ENCODE measurements around the gene FAM151B.

FAM151B gene

GRCh38 chr5:80569961-80570786 is 82.3 kb downstream of the FAM151B start, which contains the start of gene ANKRD34B:
Gene ANKRD34B (minus strand): TSS chr5:80570280. CDS start chr5:80560019, 10,261 bp downstream.
- H3K18ac ChIP-seq (ENCODE audit: low read length), result no peak within 1 kb of the TSS
- no peaks in the 10 kb centered on the region for H3K79me2 ChIP-seq (ENCODE audit: control insufficient read depth, insufficient read depth, low read length, poor library complexity)
- H4K91ac ChIP-seq (ENCODE audit: low read depth, low read length), result no peak within 1 kb of the TSS
- no peak within 1 kb of the TSS for H3K23ac ChIP-seq (ENCODE audit: low read length)
- peak within 1 kb of the TSS; percentile 68 for H3K4me3 ChIP-seq (ENCODE audit: low read depth, low read length)
- no peak within 1 kb of the TSS for H2AK5ac ChIP-seq (ENCODE audit: low read length)
- peaks cover 29% of the 10 kb centered on the region for H3K27me3 ChIP-seq (ENCODE audit: insufficient read depth, low read length)
- peaks cover 10 to 12% of the 10 kb centered on the region in 2 experiments for H3K4me1 ChIP-seq (ENCODE audit: control insufficient read depth in 1 of 2, insufficient read depth in 2 of 2, low read length in 2 of 2)
- H2BK5ac ChIP-seq (ENCODE audit: low read depth, low read length, poor library complexity), result no peak within 1 kb of the TSS
- H3K36me3 ChIP-seq (ENCODE audit: control insufficient read depth in 1 of 2, insufficient read depth in 2 of 2, low read length in 2 of 2), result no peaks in the 10 kb centered on the region
- no peak within 1 kb of the TSS for H4K12ac ChIP-seq (ENCODE audit: low read depth, low read length)
- no peak within 1 kb of the TSS for H4K8ac ChIP-seq (ENCODE audit: low read depth, low read length)
- H2BK120ac ChIP-seq (ENCODE audit: insufficient read depth, low read length, poor library complexity), result no peak within 1 kb of the TSS
- no peak within 1 kb of the TSS for H3K14ac ChIP-seq (ENCODE audit: low read length)
- DNase-seq, result peak in 1 of 2 donors; percentile 14
- no peak within 1 kb of the TSS for H3K4ac ChIP-seq (ENCODE audit: low read depth, low read length)
- WGBS (ENCODE audit: extremely low coverage, insufficient coverage, insufficient read length), result no CpG with 5 or more reads among the region's 73 CpGs
- peak within 1 kb of the TSS; percentile 48 for H2AFZ ChIP-seq (ENCODE audit: insufficient read depth, low read length, poor library complexity)
- no peaks in the 10 kb centered on the region for H3K79me1 ChIP-seq (ENCODE audit: low read length)
- peak within 1 kb of the TSS; percentile 96 for H3K4me2 ChIP-seq (ENCODE audit: low read length)
- peaks cover 9% of the 10 kb centered on the region for H3K9me3 ChIP-seq (ENCODE audit: insufficient read depth, low read depth, low read length)
- H3K27ac ChIP-seq (ENCODE audit: low read depth, low read length), result no peak within 1 kb of the TSS
- H2BK12ac ChIP-seq (ENCODE audit: low read length), result no peak within 1 kb of the TSS
- peak within 1 kb of the TSS; percentile 45 for H3K9ac ChIP-seq (ENCODE audit: low read length)

- H3K27ac ChIP-seq (ENCODE audit: low read depth, low read length), result no peak overlapping the region
- H3K36me3 ChIP-seq (ENCODE audit: control insufficient read depth in 1 of 2, insufficient read depth in 2 of 2, low read length in 2 of 2), result no peaks in the 10 kb centered on the region
- H4K91ac ChIP-seq (ENCODE audit: low read depth, low read length), result no peak overlapping the region
- H3K4me2 ChIP-seq (ENCODE audit: low read length), result no peak overlapping the region
- no peak overlapping the region for H3K4me3 ChIP-seq (ENCODE audit: low read depth, low read length)
- peaks cover 10 to 12% of the 10 kb centered on the region in 2 experiments for H3K4me1 ChIP-seq (ENCODE audit: control insufficient read depth in 1 of 2, insufficient read depth in 2 of 2, low read length in 2 of 2)
- H2AK5ac ChIP-seq (ENCODE audit: low read length), result no peak overlapping the region
- no CpG with 5 or more reads among the region's 3 CpGs for WGBS (ENCODE audit: extremely low coverage, insufficient coverage, insufficient read length)
- H4K12ac ChIP-seq (ENCODE audit: low read depth, low read length), result no peak overlapping the region
- no peak overlapping the region for H2BK5ac ChIP-seq (ENCODE audit: low read depth, low read length, poor library complexity)
- no peaks in the 10 kb centered on the region for H3K79me1 ChIP-seq (ENCODE audit: low read length)
- H3K9ac ChIP-seq (ENCODE audit: low read length), result peak overlapping the region; percentile 15
- no peak overlapping the region for H3K4ac ChIP-seq (ENCODE audit: low read depth, low read length)
- no peak overlapping the region for H3K14ac ChIP-seq (ENCODE audit: low read length)
- no peak overlapping the region for H2BK12ac ChIP-seq (ENCODE audit: low read length)
- peak overlapping the region; percentile 17 for H3K23ac ChIP-seq (ENCODE audit: low read length)
- peaks cover 9% of the 10 kb centered on the region for H3K9me3 ChIP-seq (ENCODE audit: insufficient read depth, low read depth, low read length)
- H3K18ac ChIP-seq (ENCODE audit: low read length), result no peak overlapping the region
- no peak overlapping the region for H2BK120ac ChIP-seq (ENCODE audit: insufficient read depth, low read length, poor library complexity)
- H4K8ac ChIP-seq (ENCODE audit: low read depth, low read length), result no peak overlapping the region
- H3K27me3 ChIP-seq (ENCODE audit: insufficient read depth, low read length), result peaks cover 28% of the 10 kb centered on the region
- H3K79me2 ChIP-seq (ENCODE audit: control insufficient read depth, insufficient read depth, low read length, poor library complexity), result no peaks in the 10 kb centered on the region
- no peak for DNase-seq
- H2AFZ ChIP-seq (ENCODE audit: insufficient read depth, low read length, poor library complexity), result no peak overlapping the region
Measured at GRCh38 chr5:80573062-80573461, 85.2 kb downstream of the FAM151B start.

GRCh38 chr5:80576383-80576782 is 88.5 kb downstream of the FAM151B start:
- Histone ChIP-seq H2AK5ac (ENCODE audit: low read length) (no peak overlapping the region), H3K23ac (ENCODE audit: low read length) (no peak overlapping the region), H4K91ac (ENCODE audit: low read depth, low read length) (no peak overlapping the region), H3K18ac (ENCODE audit: low read length) (no peak overlapping the region), H3K27me3 (ENCODE audit: insufficient read depth, low read length) (peaks cover 3% of the 10 kb centered on the region), H3K36me3 (ENCODE audit: control insufficient read depth in 1 of 2, insufficient read depth in 2 of 2, low read length in 2 of 2) (no peaks in the 10 kb centered on the region), H3K9ac (ENCODE audit: low read length) (no peak overlapping the region), H3K14ac (ENCODE audit: low read length) (no peak overlapping the region), H4K8ac (ENCODE audit: low read depth, low read length) (no peak overlapping the region), H4K12ac (ENCODE audit: low read depth, low read length) (no peak overlapping the region), H3K4me1 (ENCODE audit: control insufficient read depth in 1 of 2, insufficient read depth in 2 of 2, low read length in 2 of 2) (no peaks in the 10 kb centered on the region), H2BK120ac (ENCODE audit: insufficient read depth, low read length, poor library complexity) (no peak overlapping the region), H3K4me3 (ENCODE audit: low read depth, low read length) (no peak overlapping the region), H3K79me2 (ENCODE audit: control insufficient read depth, insufficient read depth, low read length, poor library complexity) (no peaks in the 10 kb centered on the region), H2AFZ (ENCODE audit: insufficient read depth, low read length, poor library complexity) (no peak overlapping the region), H2BK5ac (ENCODE audit: low read depth, low read length, poor library complexity) (no peak overlapping the region), H3K9me3 (ENCODE audit: insufficient read depth, low read depth, low read length) (peaks cover 2% of the 10 kb centered on the region), H3K27ac (ENCODE audit: low read depth, low read length) (no peak overlapping the region), H3K4ac (ENCODE audit: low read depth, low read length) (no peak overlapping the region), H3K4me2 (ENCODE audit: low read length) (no peak overlapping the region), H3K79me1 (ENCODE audit: low read length) (no peaks in the 10 kb centered on the region), H2BK12ac (ENCODE audit: low read length) (no peak overlapping the region)
- no CpG with 5 or more reads among the region's 5 CpGs for WGBS (ENCODE audit: extremely low coverage, insufficient coverage, insufficient read length)
- no peak for DNase-seq

- Histone ChIP-seq H3K79me2 (ENCODE audit: control insufficient read depth, insufficient read depth, low read length, poor library complexity) (no peaks in the 10 kb centered on the region), H3K9ac (ENCODE audit: low read length) (no peak overlapping the region), H4K91ac (ENCODE audit: low read depth, low read length) (no peak overlapping the region), H3K18ac (ENCODE audit: low read length) (no peak overlapping the region), H2BK5ac (ENCODE audit: low read depth, low read length, poor library complexity) (no peak overlapping the region), H3K9me3 (ENCODE audit: insufficient read depth, low read depth, low read length) (peaks cover 2% of the 10 kb centered on the region), H3K4me3 (ENCODE audit: low read depth, low read length) (no peak overlapping the region), H3K27ac (ENCODE audit: low read depth, low read length) (no peak overlapping the region), H2AK5ac (ENCODE audit: low read length) (no peak overlapping the region), H3K4me1 (ENCODE audit: control insufficient read depth in 1 of 2, insufficient read depth in 2 of 2, low read length in 2 of 2) (no peaks in the 10 kb centered on the region), H3K36me3 (ENCODE audit: control insufficient read depth in 1 of 2, insufficient read depth in 2 of 2, low read length in 2 of 2) (no peaks in the 10 kb centered on the region), H3K79me1 (ENCODE audit: low read length) (no peaks in the 10 kb centered on the region), H3K27me3 (ENCODE audit: insufficient read depth, low read length) (no peaks in the 10 kb centered on the region), H4K8ac (ENCODE audit: low read depth, low read length) (no peak overlapping the region), H2BK120ac (ENCODE audit: insufficient read depth, low read length, poor library complexity) (no peak overlapping the region), H2AFZ (ENCODE audit: insufficient read depth, low read length, poor library complexity) (no peak overlapping the region), H2BK12ac (ENCODE audit: low read length) (no peak overlapping the region), H3K14ac (ENCODE audit: low read length) (no peak overlapping the region), H4K12ac (ENCODE audit: low read depth, low read length) (no peak overlapping the region), H3K4me2 (ENCODE audit: low read length) (no peak overlapping the region), H3K23ac (ENCODE audit: low read length) (no peak overlapping the region), H3K4ac (ENCODE audit: low read depth, low read length) (no peak overlapping the region)
- WGBS (ENCODE audit: extremely low coverage, insufficient coverage, insufficient read length), result no CpG with 5 or more reads among the region's 5 CpGs
- DNase-seq, result no peak
Measured at GRCh38 chr5:80577707-80578106, 89.8 kb downstream of the FAM151B start.

All from trophoblast cell (in vitro differentiated cells and primary cell).